RWPE1 (cell line): ENCODE data around the gene PCCA.

ENCODE experiments used
- CTCF ChIA-PET: fragments of 350-600 bp; sonication (Branson Sonifier 250); formaldehyde crosslinking; extraction: SDS; loops from one replicate; lab custom pipeline; 2021; lab: Yijun Ruan, JAX
- POLR2A ChIA-PET: fragments of 400-600 bp; formaldehyde crosslinking; extraction: SDS; loops from one replicate; lab custom pipeline; 2020; ENCODE audit warnings: antibody characterized with exemption; ENCODE audit not compliant: low non-redundant PET; lab: Yijun Ruan, JAX
- DNase-seq: peaks from one replicate; pipeline ENCODE4 v3.0.0; 2012; ENCODE audit warnings: low spot score
- H3K27ac ChIP-seq: fragments of 450-650 bp; 2 replicates; pipeline ENCODE4 v1.5.1; 2017
- CTCF ChIP-seq: fragments of 450-650 bp; conservative IDR thresholded peaks from 2 replicates; pipeline ENCODE4 v1.5.1; 2017; ENCODE audit warnings: low read depth, mild to moderate bottlenecking

Gene PCCA

GRCh38 chr13:100244431-100244830 is 155.5 kb downstream of the PCCA start:
- no peak overlapping the region for H3K27ac ChIP-seq
- POLR2A ChIA-PET = no interaction called here
- DNase-seq = no peak
- no peak for TF ChIP-seq CTCF
- CTCF ChIA-PET = no interaction called here

- ChIA-PET CTCF (interaction anchor here (0.6 to 0.7 kb wide), 2 partner anchors 345 to 507 kb away, joined by 3 read pairs; no protein-coding TSS in a partner anchor), POLR2A (no interaction called here)
- DNase-seq = no peak
- H3K27ac ChIP-seq = no peak overlapping the region
- TF ChIP-seq CTCF = no peak
Measured at GRCh38 chr13:100245104-100245503, 156.2 kb downstream of the PCCA start.

GRCh38 chr13:100247937-100248336 is 159.0 kb downstream of the PCCA start:
- POLR2A ChIA-PET = no interaction called here

GRCh38 chr13:100254002-100254401 is 165.1 kb downstream of the PCCA start:
- no peak for TF ChIP-seq CTCF
- ChIA-PET POLR2A (no interaction called here), CTCF (no interaction called here)
- no peak for DNase-seq
- H3K27ac ChIP-seq = no peak overlapping the region

More at GRCh38 chr13:100247937-100248336, 159.0 kb downstream of the PCCA start:
- CTCF ChIA-PET = interaction anchor here (0.5 to 0.6 kb wide), 2 partner anchors 15 to 127 kb away, joined by 3 read pairs; no protein-coding TSS in a partner anchor
- no peak overlapping the region for H3K27ac ChIP-seq
- DNase-seq = no peak
- TF ChIP-seq CTCF = no peak

- no peak for TF ChIP-seq CTCF
- DNase-seq = no peak
- ChIA-PET POLR2A (no interaction called here), CTCF (no interaction called here)
- no peak overlapping the region for H3K27ac ChIP-seq
Measured at GRCh38 chr13:100262404-100262803, 173.5 kb downstream of the PCCA start.

- ChIA-PET CTCF (no interaction called here), POLR2A (no interaction called here)
- TF ChIP-seq CTCF = no peak
- no peak overlapping the region for H3K27ac ChIP-seq
- no peak for DNase-seq
Measured at GRCh38 chr13:100266026-100266425, 177.1 kb downstream of the PCCA start.
